ENCODE measurements around the gene PTPRN. TPM values are rescaled to one million over a fixed set of nuclear protein-coding genes. Genes with fewer than 3 reads are reported as not detected.
A peak's percentile ranks its signal among the peaks of the same experiment; 100 is the strongest.

The PTPRN gene
- total RNA-seq, 1 experiment from 2014 or later, result 6.5 TPM

GRCh38 chr2:219298759-219299371 is 10.3 kb downstream of the PTPRN start:
- Histone ChIP-seq H3K4me1 (ENCODE audit: insufficient read depth, low read length) (no peaks in the 10 kb centered on the region), H3K9me3 (ENCODE audit: control insufficient read depth, low read depth, low read length) (no peaks in the 10 kb centered on the region), H3T11ph (ENCODE audit: low read length) (no peak overlapping the region), H3K4ac (ENCODE audit: low read depth, low read length) (no peak overlapping the region), H3K9ac (ENCODE audit: extremely low read depth, insufficient read length, low read length) (no peak overlapping the region), H3K14ac (ENCODE audit: insufficient read depth, low read length) (peak overlapping the region; percentile 49; the same call in 1 of the 2 replicates), H4K20me1 (ENCODE audit: control insufficient read depth, insufficient read depth, insufficient read length) (no peaks in the 10 kb centered on the region), H2BK15ac (ENCODE audit: low read depth, low read length) (no peak overlapping the region), H3K18ac (ENCODE audit: insufficient read length, low read depth, low read length) (no peak overlapping the region), H3K56ac (ENCODE audit: insufficient read length, low read depth, low read length) (no peak overlapping the region), H3K27me3 (ENCODE audit: insufficient read depth, low read length) (no peaks in the 10 kb centered on the region; the same call in 1 of the 2 replicates), H2BK5ac (ENCODE audit: insufficient read length, low read length) (no peak overlapping the region), H2BK20ac (ENCODE audit: low read depth, low read length, poor library complexity, severe bottlenecking) (no peak overlapping the region), H3K27ac (ENCODE audit: insufficient read length, low read depth, low read length) (no peak overlapping the region), H4K5ac (ENCODE audit: insufficient read length, low read depth, low read length) (no peak overlapping the region), H2AK5ac (ENCODE audit: insufficient read length, low read length) (no peak overlapping the region), H2AFZ (ENCODE audit: low read length) (no peak overlapping the region), H2BK12ac (ENCODE audit: insufficient read length, low read depth, low read length) (no peak overlapping the region), H4K91ac (ENCODE audit: insufficient read length, low read depth, low read length) (no peak overlapping the region), H2BK120ac (ENCODE audit: low read depth, low read length, poor library complexity, severe bottlenecking) (no peak overlapping the region), H3K79me1 (ENCODE audit: insufficient read depth, low read depth, low read length, poor library complexity, severe bottlenecking) (no peaks in the 10 kb centered on the region), H4K8ac (replicated peaks; ENCODE audit: insufficient read length, low read depth, low read length) (no peak overlapping the region), H3K79me2 (ENCODE audit: insufficient read depth, low read length) (no peaks in the 10 kb centered on the region), H3K23me2 (ENCODE audit: insufficient read length, low read depth, low read length, poor library complexity, severe bottlenecking) (peaks cover 6% of the 10 kb centered on the region), H3K4me2 (ENCODE audit: insufficient read depth, insufficient read length, low read length) (peak overlapping the region; percentile 21), H3K23ac (ENCODE audit: insufficient read length, low read depth, low read length) (no peak overlapping the region)
- WGBS (ENCODE audit: extremely low coverage, insufficient read length, low lambda C conversion rate), result no CpG with 5 or more reads among the region's 15 CpGs
- H3K27me3 Mint-ChIP-seq (ENCODE audit: low read depth), result peaks cover 67% of the 10 kb centered on the region
- H3K27ac Mint-ChIP-seq, result no peak overlapping the region
- peaks cover 0 to 4% (median 2%) of the 10 kb centered on the region in 3 experiments; a peak in 2 of 7 replicates for H3K36me3 Mint-ChIP-seq (ENCODE audit: insufficient read depth in 1 of 3, low read depth in 3 of 3)
- H3K9me3 Mint-ChIP-seq, result peaks cover 0 to 5% of the 10 kb centered on the region in 2 experiments; a peak in 2 of 5 replicates
- TF ChIP-seq, protein P1, sequence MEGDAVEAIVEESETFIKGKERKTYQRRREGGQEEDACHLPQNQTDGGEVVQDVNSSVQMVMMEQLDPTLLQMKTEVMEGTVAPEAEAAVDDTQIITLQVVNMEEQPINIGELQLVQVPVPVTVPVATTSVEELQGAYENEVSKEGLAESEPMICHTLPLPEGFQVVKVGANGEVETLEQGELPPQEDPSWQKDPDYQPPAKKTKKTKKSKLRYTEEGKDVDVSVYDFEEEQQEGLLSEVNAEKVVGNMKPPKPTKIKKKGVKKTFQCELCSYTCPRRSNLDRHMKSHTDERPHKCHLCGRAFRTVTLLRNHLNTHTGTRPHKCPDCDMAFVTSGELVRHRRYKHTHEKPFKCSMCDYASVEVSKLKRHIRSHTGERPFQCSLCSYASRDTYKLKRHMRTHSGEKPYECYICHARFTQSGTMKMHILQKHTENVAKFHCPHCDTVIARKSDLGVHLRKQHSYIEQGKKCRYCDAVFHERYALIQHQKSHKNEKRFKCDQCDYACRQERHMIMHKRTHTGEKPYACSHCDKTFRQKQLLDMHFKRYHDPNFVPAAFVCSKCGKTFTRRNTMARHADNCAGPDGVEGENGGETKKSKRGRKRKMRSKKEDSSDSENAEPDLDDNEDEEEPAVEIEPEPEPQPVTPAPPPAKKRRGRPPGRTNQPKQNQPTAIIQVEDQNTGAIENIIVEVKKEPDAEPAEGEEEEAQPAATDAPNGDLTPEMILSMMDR (conservative IDR thresholded peaks at IDR 0.05), result peak; percentile 98
- H3K4me1 Mint-ChIP-seq, result peaks cover 18 to 26% of the 10 kb centered on the region in 2 experiments
- DNase-seq, result peak; percentile 89
- H3K4me3 Mint-ChIP-seq, result peak overlapping the region; percentile 26 to 62; a peak in 4 of 5 replicates

All from H9 (cell line).